HepG2 (cell line): Measurements from ENCODE around the gene GALP. TPM values are rescaled to one million over a fixed set of nuclear protein-coding genes. Genes with fewer than 3 reads are reported as not detected.

Source experiments
- ATAC-seq: fragments of 200-7000 bp; cut with Tn5 transposase; 3 replicates; pipeline ENCODE4 v1.9.1; 2020; ENCODE audit warnings: mild to moderate bottlenecking, moderate library complexity
- BruUV-seq: library from RNA; stranded (reverse); fragments of 400-500 nt; replicated peaks from 2 replicates; lab custom pipeline; 2021; lab: Mats Ljungman, UMichigan
- CTCF ChIA-PET: fragments of 300-600 bp; formaldehyde crosslinking; extraction: SDS; loops from one replicate; lab custom pipeline; 2021; ENCODE audit warnings: low total read pairs, inconsistent platforms, low intra/inter-chr PET ratio; lab: Yijun Ruan, JAX
- POLR2A ChIA-PET: fragments of 350-600 bp; sonication (Branson Sonifier 250); formaldehyde crosslinking; loops from one replicate; lab custom pipeline; 2020; ENCODE audit warnings: antibody characterized with exemption, inconsistent platforms; lab: Yijun Ruan, JAX
- DNase-seq: peaks from one replicate; pipeline ENCODE4 v3.0.0-alpha.2; 2015; ENCODE audit warnings: low spot score
- FAIRE-seq: peaks from 3 replicates; lab custom pipeline; 2011; peaks lifted over from hg19 to GRCh38; lab: Jason Lieb, UNC
- H2AFZ ChIP-seq: one replicate; pipeline ENCODE4 v1.6.1; 2011; ENCODE audit warnings: low read length, inconsistent platforms
- H3K27ac ChIP-seq: fragments of 300-600 bp; 3 replicates; pipeline ENCODE4 v1.8.0; 2011; ENCODE audit warnings: mixed run types, mild to moderate bottlenecking, mixed read lengths, low read length, inconsistent platforms; ENCODE audit not compliant: insufficient read depth; ENCODE audit errors: extremely low read length
- H3K27me3 ChIP-seq, 2 experiments: fragments of 200-600 bp in 1 of 2; 2 replicates in 1 of 2; 3 replicates in 1 of 2; pipeline versions ENCODE4 v1.6.0 to v1.8.0; 2011; ENCODE audit warnings: low read length in 2 of 2, mild to moderate bottlenecking in 2 of 2, moderate library complexity in 2 of 2, inconsistent platforms in 1 of 2; ENCODE audit not compliant: insufficient read depth in 2 of 2, control insufficient read depth in 1 of 2
- H3K36me3 ChIP-seq, 2 experiments: fragments of 200-600 bp in 1 of 2; replicated peaks in 1 of 2; 2 replicates in 1 of 2; 3 replicates in 1 of 2; pipeline versions ENCODE4 v1.5.1 to v1.8.0; 2011; ENCODE audit warnings: low read length in 2 of 2, inconsistent platforms in 1 of 2; ENCODE audit not compliant: insufficient read depth in 2 of 2, control insufficient read depth in 1 of 2
- H3K4me1 ChIP-seq: 2 replicates; pipeline ENCODE4 v1.5.1; 2012; ENCODE audit warnings: low read length, inconsistent platforms; ENCODE audit not compliant: insufficient read depth
- H3K4me2 ChIP-seq: 2 replicates; pipeline ENCODE4 v1.6.0; 2011; ENCODE audit warnings: low read depth, low read length, inconsistent platforms
- H3K4me3 ChIP-seq, 3 experiments: fragments of 200-600 bp in 1 of 3; sonication (generic), shearing (Covaris generic) in 1 of 3; replicated peaks in 1 of 3; 2 replicates each; pipeline ENCODE4 v1.5.1; 2011 to 2016; ENCODE audit warnings: low read length in 3 of 3, inconsistent platforms in 2 of 3, low read depth in 2 of 3, mild to moderate bottlenecking in 2 of 3, control low read depth in 1 of 3, mixed read lengths in 1 of 3; ENCODE audit not compliant: insufficient read depth in 1 of 3
- H3K79me2 ChIP-seq: one replicate; pipeline ENCODE4 v1.6.1; 2011; ENCODE audit warnings: low read length, inconsistent platforms; ENCODE audit not compliant: insufficient read depth
- H3K9ac ChIP-seq: 2 replicates; pipeline ENCODE4 v1.6.0; 2011; ENCODE audit warnings: mild to moderate bottlenecking, low read depth, low read length, inconsistent platforms; ENCODE audit not compliant: insufficient read depth
- H3K9me3 ChIP-seq: 2 replicates; pipeline ENCODE4 v1.5.1; 2012; ENCODE audit warnings: mild to moderate bottlenecking, low read length
- H4K20me1 ChIP-seq: 2 replicates; pipeline ENCODE4 v1.6.0; 2011; ENCODE audit warnings: inconsistent platforms, mild to moderate bottlenecking, low read length, moderate library complexity; ENCODE audit not compliant: insufficient read depth
- ATF5 ChIP-seq: sonication (generic); formaldehyde crosslinking; IDR thresholded peaks from 2 replicates; pipeline ENCODE4 v1.4.0; 2020; ENCODE audit warnings: mild to moderate bottlenecking, low read depth, missing genetic modification reagents
- SMARCE1 ChIP-seq: fragments of 450-650 bp; IDR thresholded peaks from 2 replicates; pipeline ENCODE4 v1.6.1; 2017; ENCODE audit warnings: borderline replicate concordance
- TEF ChIP-seq: sonication (generic); formaldehyde crosslinking; IDR thresholded peaks from 2 replicates; pipeline ENCODE4 v1.5.0; 2020; ENCODE audit warnings: missing genetic modification reagents
- ZBTB33 ChIP-seq: sonication (generic); formaldehyde crosslinking; IDR thresholded peaks from 2 replicates; pipeline ENCODE4 v1.4.0; 2020; ENCODE audit warnings: missing genetic modification reagents
- ZNF232 ChIP-seq: sonication (generic); formaldehyde crosslinking; IDR thresholded peaks from 2 replicates; pipeline ENCODE4 v1.4.0; 2020; ENCODE audit warnings: missing genetic modification reagents, borderline replicate concordance
- ZNF274 ChIP-seq: sonication (generic); formaldehyde crosslinking; IDR thresholded peaks from 2 replicates; pipeline ENCODE4 v1.5.1; 2020; ENCODE audit warnings: mild to moderate bottlenecking, missing genetic modification reagents
- ZNF318 ChIP-seq: sonication (generic); formaldehyde crosslinking; IDR thresholded peaks from 2 replicates; pipeline ENCODE4 v1.4.0; 2020; ENCODE audit warnings: mild to moderate bottlenecking, missing genetic modification reagents
- ZNF772 ChIP-seq: sonication (generic); formaldehyde crosslinking; IDR thresholded peaks from 2 replicates; pipeline ENCODE4 v1.5.0; 2020; ENCODE audit warnings: mild to moderate bottlenecking, missing genetic modification reagents
- WGBS: methylation state at CpG from one replicate; pipeline ENCODE4 v1.1.6; 2017; ENCODE audit warnings: low lambda C conversion rate; 5-methylcytosine and 5-hydroxymethylcytosine counted together
- in situ Hi-C: cut with HindIII; loops from 2 replicates; pipeline ENCODE4 v1.10.0; 2017; ENCODE audit warnings: low pct_unique_long_range_greater_than_20kb; ENCODE audit not compliant: extremely low pct_ligation_motif_present
- intact Hi-C: fragments of 100-400 bp; cut with micrococcal nuclease; formaldehyde crosslinking; loops from one replicate; pipeline ENCODE4 v1.10.0; 2022; ENCODE audit not compliant: unreplicated experiment
- polyA plus RNA-seq, 8 experiments: library from polyadenylated mRNA; depleted of rRNA in 3 of 8; stranded (reverse) in 7 of 8; unstranded in 1 of 8; fragments of >200 nt; fragmentation: Illumina TruSeq in 4 of 8; extraction: Trizol in 4 of 8; gene quantifications; 2 replicates each; pipeline versions ENCODE4 v1.2.1 to v1.2.3, GENCODE V29; 2011 to 2016; ENCODE audit warnings: low read depth in 4 of 8, missing spikeins in 1 of 8, mixed read lengths in 1 of 8; ENCODE audit not compliant: insufficient read depth in 1 of 8
- total RNA-seq, 5 experiments: library from RNA; depleted of rRNA; stranded (reverse); fragments of >200 nt; fragmentation: Illumina TruSeq; extraction: Trizol; gene quantifications; 2 replicates each; pipeline ENCODE4 v1.2.3, GENCODE V29; 2016; ENCODE audit warnings: low read depth in 1 of 5
- TF ChIP-seq, protein P1 (sequence below): IDR thresholded peaks from 2 replicates; pipeline ENCODE4 v1.6.1; 2016; ENCODE audit warnings: low read depth, control low read depth

GALP gene
- total and polyA plus RNA-seq, 2 of the 13 experiments (the other 11 are each of a cell fraction or from before 2014, with no cell fraction given) = not detected

- Histone ChIP-seq H3K27me3 (no peaks in the 10 kb centered on the region), H3K9ac (no peak overlapping the region), H4K20me1 (no peaks in the 10 kb centered on the region), H3K4me3 (no peak overlapping the region), H2AFZ (no peak overlapping the region), H3K9me3 (no peaks in the 10 kb centered on the region), H3K79me2 (no peaks in the 10 kb centered on the region), H3K4me1 (peaks cover 41% of the 10 kb centered on the region), H3K36me3 (no peaks in the 10 kb centered on the region), H3K4me2 (no peak overlapping the region), H3K27ac (no peak overlapping the region)
- DNase-seq = peak; percentile 36
- BruUV-seq = no TSS peak
- ChIA-PET CTCF (no interaction called here), POLR2A (interaction anchor here (1.6 to 1.7 kb wide), 2 partner anchors 11 to 15 kb away, joined by 3 to 9 read pairs; no protein-coding TSS in a partner anchor)
- WGBS = 79% methylated on average over 19 of the region's 19 CpGs
- intact Hi-C loops (no loop called here), in situ Hi-C loops (no loop called here)
- ATAC-seq = peak; percentile 48
- FAIRE-seq = no peak
- TF ChIP-seq, protein P1, sequence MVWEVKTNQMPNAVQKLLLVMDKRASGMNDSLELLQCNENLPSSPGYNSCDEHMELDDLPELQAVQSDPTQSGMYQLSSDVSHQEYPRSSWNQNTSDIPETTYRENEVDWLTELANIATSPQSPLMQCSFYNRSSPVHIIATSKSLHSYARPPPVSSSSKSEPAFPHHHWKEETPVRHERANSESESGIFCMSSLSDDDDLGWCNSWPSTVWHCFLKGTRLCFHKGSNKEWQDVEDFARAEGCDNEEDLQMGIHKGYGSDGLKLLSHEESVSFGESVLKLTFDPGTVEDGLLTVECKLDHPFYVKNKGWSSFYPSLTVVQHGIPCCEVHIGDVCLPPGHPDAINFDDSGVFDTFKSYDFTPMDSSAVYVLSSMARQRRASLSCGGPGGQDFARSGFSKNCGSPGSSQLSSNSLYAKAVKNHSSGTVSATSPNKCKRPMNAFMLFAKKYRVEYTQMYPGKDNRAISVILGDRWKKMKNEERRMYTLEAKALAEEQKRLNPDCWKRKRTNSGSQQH (CRISPR knock-in tag) = no peak
- TF ChIP-seq TEF (CRISPR knock-in tag) (no peak), ZNF232 (no peak), ATF5 (CRISPR knock-in tag) (no peak), ZNF318 (CRISPR knock-in tag) (no peak), SMARCE1 (no peak), ZNF274 (CRISPR knock-in tag) (no peak), ZBTB33 (CRISPR knock-in tag) (peak; percentile 11; the same call in 1 of the 2 replicates), ZNF772 (no peak)
Observed at GRCh38 chr19:56126983-56127780, 48.6 kb upstream of the GALP start.
